HG03064 (cell line): ENCODE data around the gene CMIP.

Source experiments
- ATAC-seq: cut with Tn5 transposase; IDR thresholded peaks from one replicate; pipeline ENCODE4 v1.9.1; 2021; ENCODE audit warnings: low read depth; ENCODE audit not compliant: unreplicated experiment

Gene CMIP

DNA sequence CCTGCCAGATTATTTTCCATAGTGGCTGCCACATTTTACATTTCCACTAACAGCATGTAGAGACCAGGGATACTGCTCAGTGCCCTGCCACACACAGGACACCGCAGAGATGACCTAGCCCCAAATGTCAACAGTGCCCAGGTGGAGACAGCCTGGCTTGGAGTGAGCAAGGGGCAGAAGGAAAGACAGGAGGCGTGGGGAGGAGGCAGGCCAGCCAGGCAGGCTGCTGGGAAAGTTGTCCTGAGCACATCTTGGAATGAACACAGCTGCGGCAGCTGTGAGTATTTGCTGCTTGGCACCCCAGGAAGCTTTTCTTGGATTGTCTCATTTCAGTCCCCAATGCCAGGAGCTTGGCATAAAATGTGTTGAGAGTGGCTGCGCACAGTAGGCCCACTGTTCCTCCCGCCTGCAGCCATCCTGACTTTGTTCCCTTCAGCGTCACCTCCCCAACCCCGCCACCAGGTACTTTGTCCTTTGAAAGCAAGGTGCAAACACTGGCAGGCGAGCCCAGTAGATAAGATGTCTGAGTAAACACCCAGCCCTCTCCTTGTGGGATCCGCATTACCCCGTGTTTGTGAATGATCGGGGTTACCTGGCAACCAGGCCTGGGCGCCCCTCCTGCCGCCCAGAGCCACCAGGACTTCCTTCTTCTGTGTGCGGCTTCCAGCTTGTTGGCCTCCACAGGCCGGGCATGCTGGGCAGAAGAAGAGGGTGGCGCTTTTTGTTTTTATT lies 114.0 kb downstream of the CMIP start:
- no peak for ATAC-seq

GRCh38 chr16:81560979-81561657 lies 116.5 kb downstream of the CMIP start:
- no peak for ATAC-seq

GRCh38 chr16:81562174-81562849 lies 117.7 kb downstream of the CMIP start:
- no peak for ATAC-seq

DNA sequence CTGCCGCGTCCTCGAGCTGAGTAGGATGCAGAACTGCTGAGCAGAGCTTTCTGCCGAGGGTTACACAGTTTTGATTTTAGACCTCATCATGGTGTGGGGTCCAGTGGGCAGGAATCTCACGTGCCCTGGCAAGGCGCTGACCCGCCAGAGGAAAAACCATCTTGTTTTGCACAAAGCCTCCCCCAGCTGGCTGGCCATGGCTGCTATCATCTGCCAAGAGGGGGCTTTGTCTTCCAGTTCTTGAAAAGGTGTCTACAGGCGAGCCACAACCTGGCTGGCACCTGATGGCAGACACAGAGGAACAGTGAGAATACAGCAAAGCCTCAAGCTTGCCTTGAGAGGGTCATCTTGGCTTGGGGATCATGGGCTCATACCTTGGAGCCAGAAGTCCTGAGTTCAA lies 118.3 kb downstream of the CMIP start:
- ATAC-seq: no peak

GRCh38 chr16:81564421-81564911 lies 119.9 kb downstream of the CMIP start:
- ATAC-seq: no peak

DNA sequence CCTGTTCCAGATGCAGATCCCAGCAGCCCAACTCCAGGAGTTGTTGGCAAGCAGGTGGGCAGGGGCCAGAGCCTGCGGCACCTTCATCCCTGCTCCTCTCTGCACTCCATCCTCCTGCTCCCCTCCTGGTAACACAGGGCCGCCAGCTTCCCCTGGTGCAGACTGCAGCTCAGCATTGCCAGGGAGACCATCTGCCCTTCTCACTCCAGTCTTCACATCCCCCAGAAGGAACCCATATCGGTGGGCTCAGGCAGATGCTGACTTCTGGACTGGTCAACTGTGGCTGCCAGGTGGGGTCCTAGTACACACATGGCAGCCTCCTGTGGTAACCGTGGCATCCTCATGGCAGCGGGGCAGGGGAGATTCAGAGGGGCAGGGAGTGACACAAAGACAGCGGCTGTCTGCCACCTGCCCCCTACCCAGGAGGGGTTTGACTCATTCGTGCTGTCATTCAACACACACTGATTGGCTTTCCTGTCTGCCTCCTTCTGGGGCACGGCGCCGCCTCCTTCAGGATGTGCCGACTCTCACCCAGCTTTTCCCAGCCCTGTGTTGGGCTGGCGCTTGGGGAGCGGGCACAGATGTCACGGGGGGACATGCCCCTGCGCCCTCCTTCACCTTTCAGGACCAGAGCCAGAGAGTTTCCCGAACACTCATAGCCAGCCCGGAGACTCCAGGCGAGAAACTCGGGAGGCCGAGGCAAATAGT lies 120.9 kb downstream of the CMIP start:
- no peak for ATAC-seq

- ATAC-seq: no peak
Measured at GRCh38 chr16:81566086-81567007, 121.7 kb downstream of the CMIP start.

- ATAC-seq: no peak
Measured at GRCh38 chr16:81567087-81567486, 122.5 kb downstream of the CMIP start.

DNA sequence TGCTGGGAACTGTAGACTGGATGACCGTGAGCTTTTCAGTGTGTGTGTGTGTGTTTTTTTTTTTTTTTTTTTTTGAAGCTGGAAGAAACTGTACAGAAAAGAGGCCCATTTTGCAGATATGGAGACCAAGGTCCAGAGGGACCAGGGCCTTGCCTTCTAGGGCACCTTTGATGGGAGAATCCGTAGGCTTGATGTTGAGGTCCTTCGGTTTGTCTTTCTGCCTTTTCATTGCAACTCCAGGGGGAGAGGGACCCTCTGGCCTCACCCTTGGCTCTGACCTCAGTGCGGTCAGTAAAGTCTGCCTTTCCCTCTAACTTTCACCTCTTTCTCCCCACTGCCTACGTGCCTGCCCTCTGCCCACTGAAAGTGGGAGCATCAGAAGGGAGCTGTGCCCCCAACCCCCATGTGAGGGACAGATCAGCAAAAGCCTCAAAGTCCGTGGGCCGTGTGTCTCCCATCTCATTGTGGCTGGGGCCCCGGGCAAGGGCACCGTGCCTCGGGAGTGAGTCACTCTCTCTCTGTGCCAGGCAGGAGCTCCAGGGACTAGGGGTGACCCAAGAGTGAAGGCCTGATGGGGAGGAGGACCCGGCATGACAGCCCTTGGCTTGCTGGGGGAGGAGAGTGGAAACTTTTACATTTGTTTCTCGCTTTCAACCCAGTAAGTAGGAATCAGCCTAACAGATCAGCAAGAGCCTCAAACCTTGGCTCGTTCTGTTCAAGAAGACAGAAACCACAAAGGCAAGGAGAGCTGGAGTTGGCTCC lies 123.6 kb downstream of the CMIP start:
- no peak for ATAC-seq

GRCh38 chr16:81568749-81569087 lies 124.1 kb downstream of the CMIP start:
- no peak for ATAC-seq

DNA sequence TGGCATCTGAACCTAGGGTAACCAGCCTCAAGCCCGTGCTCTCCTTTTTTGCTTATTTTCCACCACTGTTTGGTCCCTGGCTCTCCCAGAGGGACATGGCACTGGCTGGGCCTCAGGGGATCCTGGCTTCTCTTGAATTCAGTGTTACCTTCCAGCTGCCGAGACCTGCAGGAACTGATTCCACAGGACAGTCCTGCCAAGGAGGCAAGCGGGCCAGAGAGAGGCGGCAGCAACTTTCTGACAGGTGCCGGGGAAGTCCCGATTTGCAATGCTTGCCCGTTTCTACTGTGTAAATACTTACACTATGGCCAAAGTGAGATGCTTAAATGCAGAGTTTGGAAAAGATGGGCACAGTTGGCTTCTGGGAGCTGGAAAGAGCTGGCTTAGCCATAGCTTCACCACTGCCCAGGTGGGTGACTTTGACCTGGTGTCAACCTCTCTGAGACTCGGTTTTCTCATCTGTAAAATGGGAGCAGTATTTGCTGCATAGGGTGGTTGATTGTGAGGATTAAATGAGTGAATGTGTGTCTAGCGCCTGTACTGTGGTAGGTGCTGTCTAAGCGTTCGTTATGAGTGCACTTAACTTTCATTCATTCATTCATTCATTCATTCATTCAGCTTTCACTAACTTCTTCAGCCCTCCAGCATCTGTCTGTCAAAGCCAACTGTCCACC lies 124.9 kb downstream of the CMIP start:
- ATAC-seq: no peak

GRCh38 chr16:81570151-81570846 lies 125.7 kb downstream of the CMIP start:
- no peak for ATAC-seq

- no peak for ATAC-seq
Measured at GRCh38 chr16:81571175-81571574, 126.6 kb downstream of the CMIP start.

DNA sequence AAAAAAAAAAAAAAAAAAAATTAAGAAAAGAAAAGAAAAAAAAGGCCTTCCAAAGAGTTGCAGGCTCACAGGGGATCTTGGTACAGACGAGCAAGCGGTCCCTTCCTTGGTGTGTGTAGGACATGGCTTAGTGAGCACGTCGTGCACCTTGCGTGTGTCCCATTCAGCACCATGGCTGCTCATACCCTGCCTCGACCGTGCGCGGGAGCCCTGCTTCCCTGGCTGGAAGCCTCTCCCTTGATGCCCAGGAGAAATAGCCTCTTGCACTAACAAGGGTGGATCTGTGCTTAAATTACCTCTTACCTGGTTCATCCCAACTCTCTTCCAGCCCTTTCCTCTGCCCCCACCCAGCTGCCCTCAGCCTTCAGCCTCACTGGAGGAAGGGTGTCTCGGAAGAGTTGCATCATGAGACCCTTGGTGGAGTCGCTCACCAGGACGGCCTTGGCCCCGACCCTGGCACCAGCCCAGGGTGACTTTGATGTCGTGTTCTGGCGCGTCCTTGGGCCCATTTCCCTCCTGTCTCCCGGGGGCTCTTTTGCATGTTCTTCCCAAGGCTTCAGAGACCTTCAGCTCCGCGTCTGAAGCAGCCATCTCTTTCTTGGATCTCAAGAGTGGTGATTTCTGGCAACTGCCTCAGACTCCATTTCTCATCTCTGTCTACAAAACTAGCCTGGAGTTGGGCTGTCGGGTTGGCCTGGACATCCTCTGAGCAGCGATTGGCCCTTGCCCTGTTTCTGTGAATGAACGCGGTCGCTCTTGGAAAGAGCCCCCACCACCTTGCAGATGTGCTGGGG lies 127.2 kb downstream of the CMIP start:
- ATAC-seq: no peak

GRCh38 chr16:81572386-81573144 lies 128.0 kb downstream of the CMIP start:
- ATAC-seq: no peak

DNA sequence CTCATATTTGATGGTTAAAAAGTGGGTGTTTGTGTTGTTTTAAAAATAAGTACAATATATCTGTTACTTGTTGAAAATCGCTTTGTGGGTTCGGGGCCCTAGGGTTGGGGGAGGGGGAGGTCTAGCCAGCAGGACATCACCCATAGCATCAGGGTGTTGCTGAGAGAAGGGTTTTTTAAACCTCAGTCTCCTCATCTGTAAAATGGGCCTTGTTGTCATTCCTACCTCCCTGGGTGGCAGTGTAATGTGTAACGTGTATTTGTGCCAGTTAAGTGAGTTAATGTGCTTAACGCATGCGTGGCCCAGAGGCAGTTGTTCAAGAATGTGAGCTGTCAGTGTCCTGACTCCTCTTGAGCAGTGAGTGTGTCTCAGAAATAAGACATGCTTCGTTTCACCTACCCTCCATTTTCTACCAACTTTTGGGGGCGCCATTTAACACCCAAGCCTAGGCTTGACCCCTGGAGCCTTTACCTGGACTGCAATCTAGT lies 129.0 kb downstream of the CMIP start:
- no peak for ATAC-seq
